GM12878 (cell line): ENCODE measurements around the gene GKN1.

Experiments used
- CREB1 ChIP-seq: IDR thresholded peaks from 2 replicates; pipeline ENCODE4 v1.6.1; 2012; ENCODE audit warnings: low read depth, mild to moderate bottlenecking, inconsistent platforms
- POLR2A ChIP-seq: IDR thresholded peaks from 2 replicates; pipeline ENCODE4 v1.6.1; 2011; ENCODE audit warnings: low read depth, mild to moderate bottlenecking, low read length
- POLR2AphosphoS5 ChIP-seq: IDR thresholded peaks from 2 replicates; pipeline ENCODE4 v1.6.1; 2011; ENCODE audit warnings: mild to moderate bottlenecking, low read length, inconsistent platforms
- RELA ChIP-seq: fragments of 450-650 bp; IDR thresholded peaks from 2 replicates; pipeline ENCODE4 v1.8.0; 2014; ENCODE audit warnings: borderline replicate concordance; ENCODE audit not compliant: partially characterized antibody
- SIX5 ChIP-seq: IDR thresholded peaks from 2 replicates; pipeline ENCODE4 v1.6.1; 2011; ENCODE audit warnings: mild to moderate bottlenecking, low read depth, low read length, moderate library complexity; ENCODE audit not compliant: severe bottlenecking
- TAF1 ChIP-seq: IDR thresholded peaks from 2 replicates; pipeline ENCODE4 v1.6.1; 2011; ENCODE audit warnings: mild to moderate bottlenecking, low read depth, low read length, borderline replicate concordance
- TBL1XR1 ChIP-seq: IDR thresholded peaks from 2 replicates; pipeline ENCODE4 v1.6.1; 2012; ENCODE audit warnings: low read depth, low read length, improper control_type of control experiment
- YBX1 ChIP-seq: fragments of 450-650 bp; IDR thresholded peaks from 2 replicates; pipeline ENCODE4 v1.6.1; 2016; ENCODE audit warnings: antibody characterized with exemption
- TF ChIP-seq, protein P1 (sequence below): IDR thresholded peaks from 2 replicates; pipeline ENCODE4 v1.6.1; 2011; ENCODE audit warnings: mild to moderate bottlenecking, low read depth, low read length, moderate library complexity; ENCODE audit not compliant: insufficient replicate concordance
- TF ChIP-seq, protein P2 (sequence below), 3 experiments: IDR thresholded peaks in 2 of 3; conservative IDR thresholded peaks in 1 of 3; 2 replicates each; pipeline ENCODE4 v1.5.1; 2011; ENCODE audit warnings: low read depth in 3 of 3, low read length in 3 of 3, mild to moderate bottlenecking in 3 of 3, control low read depth in 2 of 3, moderate library complexity in 2 of 3, inconsistent platforms in 1 of 3, mixed read lengths in 1 of 3; ENCODE audit not compliant: control insufficient read depth in 2 of 3, insufficient read depth in 1 of 3; ENCODE audit errors: extremely low read depth in 1 of 3
- TF ChIP-seq, protein P3 (sequence below): fragments of 450-650 bp; IDR thresholded peaks from 2 replicates; pipeline ENCODE4 v1.6.1; 2016; ENCODE audit warnings: mild to moderate bottlenecking

DNA sequence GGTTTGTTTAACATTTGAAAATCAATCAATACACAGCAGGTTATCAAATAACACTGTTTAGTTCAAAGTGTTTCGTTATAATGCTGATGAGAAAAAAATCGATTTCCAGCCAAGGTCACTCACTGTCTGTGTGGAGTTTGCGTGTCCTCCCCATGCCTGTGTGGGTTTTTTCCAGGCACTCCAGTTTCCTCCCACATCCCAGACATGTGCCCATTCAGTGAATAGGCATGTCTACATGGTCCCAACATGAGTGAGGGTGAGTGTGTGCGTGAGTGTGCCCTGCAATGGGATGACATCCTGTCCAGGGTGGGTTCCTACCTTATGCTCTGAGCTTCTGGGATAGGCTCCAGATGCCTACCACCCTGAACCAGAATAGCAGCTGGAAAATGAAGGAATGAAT is 13.1 kb upstream of the GKN1 start:
- TF ChIP-seq, protein P1, sequence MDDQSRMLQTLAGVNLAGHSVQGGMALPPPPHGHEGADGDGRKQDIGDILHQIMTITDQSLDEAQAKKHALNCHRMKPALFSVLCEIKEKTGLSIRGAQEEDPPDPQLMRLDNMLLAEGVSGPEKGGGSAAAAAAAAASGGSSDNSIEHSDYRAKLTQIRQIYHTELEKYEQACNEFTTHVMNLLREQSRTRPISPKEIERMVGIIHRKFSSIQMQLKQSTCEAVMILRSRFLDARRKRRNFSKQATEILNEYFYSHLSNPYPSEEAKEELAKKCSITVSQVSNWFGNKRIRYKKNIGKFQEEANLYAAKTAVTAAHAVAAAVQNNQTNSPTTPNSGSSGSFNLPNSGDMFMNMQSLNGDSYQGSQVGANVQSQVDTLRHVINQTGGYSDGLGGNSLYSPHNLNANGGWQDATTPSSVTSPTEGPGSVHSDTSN = no peak
- TF ChIP-seq RELA (no peak), CREB1 (no peak), POLR2A (no peak), TAF1 (no peak), TBL1XR1 (no peak), SIX5 (no peak), YBX1 (no peak), POLR2AphosphoS5 (no peak)
- TF ChIP-seq, protein P2, sequence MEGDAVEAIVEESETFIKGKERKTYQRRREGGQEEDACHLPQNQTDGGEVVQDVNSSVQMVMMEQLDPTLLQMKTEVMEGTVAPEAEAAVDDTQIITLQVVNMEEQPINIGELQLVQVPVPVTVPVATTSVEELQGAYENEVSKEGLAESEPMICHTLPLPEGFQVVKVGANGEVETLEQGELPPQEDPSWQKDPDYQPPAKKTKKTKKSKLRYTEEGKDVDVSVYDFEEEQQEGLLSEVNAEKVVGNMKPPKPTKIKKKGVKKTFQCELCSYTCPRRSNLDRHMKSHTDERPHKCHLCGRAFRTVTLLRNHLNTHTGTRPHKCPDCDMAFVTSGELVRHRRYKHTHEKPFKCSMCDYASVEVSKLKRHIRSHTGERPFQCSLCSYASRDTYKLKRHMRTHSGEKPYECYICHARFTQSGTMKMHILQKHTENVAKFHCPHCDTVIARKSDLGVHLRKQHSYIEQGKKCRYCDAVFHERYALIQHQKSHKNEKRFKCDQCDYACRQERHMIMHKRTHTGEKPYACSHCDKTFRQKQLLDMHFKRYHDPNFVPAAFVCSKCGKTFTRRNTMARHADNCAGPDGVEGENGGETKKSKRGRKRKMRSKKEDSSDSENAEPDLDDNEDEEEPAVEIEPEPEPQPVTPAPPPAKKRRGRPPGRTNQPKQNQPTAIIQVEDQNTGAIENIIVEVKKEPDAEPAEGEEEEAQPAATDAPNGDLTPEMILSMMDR (IDR thresholded peaks at IDR 0.05 in 2 of 3, conservative IDR thresholded peaks at IDR 0.05 in 1 of 3; ENCODE audit: control insufficient read depth in 2 of 3, extremely low read depth in 1 of 3, insufficient read depth in 1 of 3, low read depth in 3 of 3, low read length in 3 of 3) = no peak
- TF ChIP-seq, protein P3, sequence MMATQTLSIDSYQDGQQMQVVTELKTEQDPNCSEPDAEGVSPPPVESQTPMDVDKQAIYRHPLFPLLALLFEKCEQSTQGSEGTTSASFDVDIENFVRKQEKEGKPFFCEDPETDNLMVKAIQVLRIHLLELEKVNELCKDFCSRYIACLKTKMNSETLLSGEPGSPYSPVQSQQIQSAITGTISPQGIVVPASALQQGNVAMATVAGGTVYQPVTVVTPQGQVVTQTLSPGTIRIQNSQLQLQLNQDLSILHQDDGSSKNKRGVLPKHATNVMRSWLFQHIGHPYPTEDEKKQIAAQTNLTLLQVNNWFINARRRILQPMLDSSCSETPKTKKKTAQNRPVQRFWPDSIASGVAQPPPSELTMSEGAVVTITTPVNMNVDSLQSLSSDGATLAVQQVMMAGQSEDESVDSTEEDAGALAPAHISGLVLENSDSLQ = no peak
